Body of pancreas (tissue), 4 donors: ENCODE results near the gene CLEC19A. TPM values are rescaled to one million over a fixed set of nuclear protein-coding genes. Genes with fewer than 3 reads are reported as not detected.

Source experiments
- ATAC-seq: fragments of 150-250 bp; one replicate; pipeline ENCODE4 v1.9.1; 2016
- DNase-seq, 4 donors: peaks; one replicate each; pipeline ENCODE4 v3.0.0-alpha.2; 2019
- H3K27ac ChIP-seq, 4 donors: fragments of 200-600 bp; sonication (generic); 1 replicate in 3 of 4; 2 replicates in 1 of 4; pipeline versions ENCODE4 v1.5.1 to v1.6.1; 2016 to 2019; ENCODE audit warnings: mild to moderate bottlenecking in 1 of 4, mixed read lengths in 1 of 4, moderate library complexity in 1 of 4
- H3K27me3 ChIP-seq, 2 donors: fragments of 200-600 bp; sonication (generic); one replicate each; pipeline ENCODE4 v1.6.0; 2016; ENCODE audit warnings: mild to moderate bottlenecking in 1 of 2
- H3K36me3 ChIP-seq, 2 donors: fragments of 200-600 bp; sonication (generic); replicated peaks in 1 of 2; 2 replicates each; pipeline ENCODE4 v1.5.1; 2016; ENCODE audit warnings: low read depth in 2 of 2; ENCODE audit not compliant: insufficient read depth in 1 of 2
- H3K4me1 ChIP-seq: fragments of 200-600 bp; sonication (generic); one replicate; pipeline ENCODE4 v1.6.0; 2016
- H3K4me3 ChIP-seq, 2 donors: fragments of 200-600 bp; sonication (generic); 1 replicate in 1 of 2; 2 replicates in 1 of 2; pipeline ENCODE4 v1.5.1; 2016 to 2019
- H3K9me3 ChIP-seq, 3 donors: fragments of 200-600 bp; sonication (generic); 1 replicate in 2 of 3; 2 replicates in 1 of 3; pipeline ENCODE4 v1.5.1; 2016
- POLR2A ChIP-seq, 3 donors: fragments of 450-650 bp; IDR thresholded peaks; one replicate each; pipeline ENCODE4 v1.6.1; 2016; ENCODE audit warnings: antibody characterized with exemption in 3 of 3, mild to moderate bottlenecking in 2 of 3
- WGBS, 2 donors: methylation state at CpG; one replicate each; pipeline ENCODE4 v1.1.5; 2017; 5-methylcytosine and 5-hydroxymethylcytosine counted together
- intact Hi-C: fragments of 100-400 bp; cut with DNase I; formaldehyde crosslinking; loops from one replicate; pipeline ENCODE4 v1.15.1; 2023
- total RNA-seq, 2 donors: library from RNA; depleted of rRNA; stranded (reverse); fragments of >200 nt; gene quantifications; one replicate each; pipeline ENCODE4 v1.1.0, GENCODE V29; 2016
- TF ChIP-seq, protein P1 (sequence below), 7 experiments: fragments of 450-650 bp in 4 of 7; fragments of 200-600 bp in 3 of 7; sonication (generic) in 3 of 7; IDR thresholded peaks; one replicate each; pipeline ENCODE4 v1.5.1; 2016 to 2019; ENCODE audit warnings: antibody characterized with exemption in 7 of 7

Gene CLEC19A
- total RNA-seq, 2 donors from 2014 or later = not detected

GRCh38 chr16:19266774-19267173 lies 18.8 kb upstream of the CLEC19A start:
- H3K27ac ChIP-seq = no peak overlapping the region
- H3K27me3 ChIP-seq = no peaks in the 10 kb centered on the region
- TF ChIP-seq, protein P1, sequence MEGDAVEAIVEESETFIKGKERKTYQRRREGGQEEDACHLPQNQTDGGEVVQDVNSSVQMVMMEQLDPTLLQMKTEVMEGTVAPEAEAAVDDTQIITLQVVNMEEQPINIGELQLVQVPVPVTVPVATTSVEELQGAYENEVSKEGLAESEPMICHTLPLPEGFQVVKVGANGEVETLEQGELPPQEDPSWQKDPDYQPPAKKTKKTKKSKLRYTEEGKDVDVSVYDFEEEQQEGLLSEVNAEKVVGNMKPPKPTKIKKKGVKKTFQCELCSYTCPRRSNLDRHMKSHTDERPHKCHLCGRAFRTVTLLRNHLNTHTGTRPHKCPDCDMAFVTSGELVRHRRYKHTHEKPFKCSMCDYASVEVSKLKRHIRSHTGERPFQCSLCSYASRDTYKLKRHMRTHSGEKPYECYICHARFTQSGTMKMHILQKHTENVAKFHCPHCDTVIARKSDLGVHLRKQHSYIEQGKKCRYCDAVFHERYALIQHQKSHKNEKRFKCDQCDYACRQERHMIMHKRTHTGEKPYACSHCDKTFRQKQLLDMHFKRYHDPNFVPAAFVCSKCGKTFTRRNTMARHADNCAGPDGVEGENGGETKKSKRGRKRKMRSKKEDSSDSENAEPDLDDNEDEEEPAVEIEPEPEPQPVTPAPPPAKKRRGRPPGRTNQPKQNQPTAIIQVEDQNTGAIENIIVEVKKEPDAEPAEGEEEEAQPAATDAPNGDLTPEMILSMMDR (IDR thresholded peaks at IDR 0.05) = no peak
- TF ChIP-seq POLR2A (IDR thresholded peaks at IDR 0.05) = no peak
- intact Hi-C loops = no loop called here
- DNase-seq (no peak), ATAC-seq (no peak)
- H3K4me1 ChIP-seq = no peaks in the 10 kb centered on the region
- H3K4me3 ChIP-seq = no peak overlapping the region
- WGBS, 2 donors = 81 to 93% methylated on average over 10 to 11 of the region's 11 CpGs
- H3K36me3 ChIP-seq = no peaks in the 10 kb centered on the region
- H3K9me3 ChIP-seq = no peaks in the 10 kb centered on the region

- 63 to 67% methylated on average over 2 of the region's 2 CpGs for WGBS, 2 donors
- H3K4me1 ChIP-seq = no peaks in the 10 kb centered on the region
- TF ChIP-seq, protein P1 (IDR thresholded peaks at IDR 0.05) = no peak
- TF ChIP-seq POLR2A (IDR thresholded peaks at IDR 0.05) = no peak
- no peaks in the 10 kb centered on the region for H3K36me3 ChIP-seq
- H3K27me3 ChIP-seq = no peaks in the 10 kb centered on the region
- DNase-seq (no peak), ATAC-seq (no peak)
- H3K27ac ChIP-seq = no peak overlapping the region
- H3K9me3 ChIP-seq = no peaks in the 10 kb centered on the region
- H3K4me3 ChIP-seq = no peak overlapping the region
- intact Hi-C loops = no loop called here
These were observed 16.4 kb upstream of the CLEC19A start for GRCh38 chr16:19269098-19269497.

GRCh38 chr16:19274165-19274797 lies 11.2 kb upstream of the CLEC19A start:
- ATAC-seq = peak; percentile 45
- Histone ChIP-seq H3K4me3 (no peak overlapping the region), H3K36me3 (no peaks in the 10 kb centered on the region), H3K4me1 (no peaks in the 10 kb centered on the region), H3K27me3 (no peaks in the 10 kb centered on the region), H3K9me3 (no peaks in the 10 kb centered on the region), H3K27ac (no peak overlapping the region)
- 61 to 86% methylated on average over 1 of the region's 1 CpG for WGBS, 2 donors
- TF ChIP-seq, protein P1 (IDR thresholded peaks at IDR 0.05) = no peak
- no peak for TF ChIP-seq POLR2A (IDR thresholded peaks at IDR 0.05)
- DNase-seq = peak; percentile 9 to 28 (median 15)
- intact Hi-C loops = no loop called here

- Histone ChIP-seq H3K4me3 (no peak overlapping the region), H3K36me3 (no peaks in the 10 kb centered on the region), H3K27me3 (no peaks in the 10 kb centered on the region), H3K27ac (no peak overlapping the region), H3K4me1 (no peaks in the 10 kb centered on the region), H3K9me3 (no peaks in the 10 kb centered on the region)
- ATAC-seq = no peak
- intact Hi-C loops = no loop called here
- TF ChIP-seq, protein P1 (IDR thresholded peaks at IDR 0.05) = no peak
- TF ChIP-seq POLR2A (IDR thresholded peaks at IDR 0.05) = no peak
- WGBS, 2 donors = 66 to 87% methylated on average over 2 of the region's 2 CpGs
- DNase-seq = no peak
These were observed 7.1 kb upstream of the CLEC19A start for GRCh38 chr16:19278403-19278802.

GRCh38 chr16:19281246-19281645 lies 4.3 kb upstream of the CLEC19A start:
- intact Hi-C loops = no loop called here
- WGBS, 2 donors = 79 to 90% methylated on average over 2 of the region's 2 CpGs
- DNase-seq = no peak

More at GRCh38 chr16:19281246-19281645, 4.3 kb upstream of the CLEC19A start:
- TF ChIP-seq, protein P1 (IDR thresholded peaks at IDR 0.05) = no peak
- TF ChIP-seq POLR2A (IDR thresholded peaks at IDR 0.05) = no peak
- Histone ChIP-seq H3K27me3 (no peaks in the 10 kb centered on the region), H3K27ac (no peak overlapping the region), H3K4me1 (peaks cover 5% of the 10 kb centered on the region), H3K9me3 (no peaks in the 10 kb centered on the region), H3K36me3 (no peaks in the 10 kb centered on the region), H3K4me3 (no peak overlapping the region)
- no peak for ATAC-seq
